Parathyroid adenoma (tissue), 2 donors: ENCODE results near the gene KIFC3.

Experiments
- H2AFZ ChIP-seq: fragments of 300-600 bp; sonication (generic); one replicate; pipeline ENCODE4 v1.7.0; 2017; ENCODE audit warnings: antibody characterized with exemption, mild to moderate bottlenecking
- H3K27ac ChIP-seq: fragments of 300-600 bp; sonication (generic); one replicate; pipeline ENCODE4 v1.7.0; 2017
- H3K27me3 ChIP-seq: fragments of 300-600 bp; sonication (generic); one replicate; pipeline ENCODE4 v1.7.0; 2017; ENCODE audit warnings: low read length; ENCODE audit not compliant: control insufficient read depth, insufficient read depth
- H3K36me3 ChIP-seq: fragments of 300-600 bp; sonication (generic); one replicate; pipeline ENCODE4 v1.7.0; 2017; ENCODE audit warnings: low read length; ENCODE audit not compliant: control insufficient read depth, insufficient read depth
- H3K4me1 ChIP-seq: fragments of 300-600 bp; sonication (generic); one replicate; pipeline ENCODE4 v1.7.0; 2017; ENCODE audit warnings: control low read depth
- H3K4me2 ChIP-seq: fragments of 300-600 bp; sonication (generic); one replicate; pipeline ENCODE4 v1.7.0; 2017; ENCODE audit warnings: low read length
- H3K4me3 ChIP-seq: fragments of 300-600 bp; sonication (generic); one replicate; pipeline ENCODE4 v1.7.0; 2017; ENCODE audit warnings: low read depth, low read length
- H3K79me2 ChIP-seq: fragments of 300-600 bp; sonication (generic); one replicate; pipeline ENCODE4 v1.7.0; 2017; ENCODE audit warnings: control low read depth
- H3K9ac ChIP-seq: fragments of 300-600 bp; sonication (generic); one replicate; pipeline ENCODE4 v1.7.0; 2017; ENCODE audit warnings: mild to moderate bottlenecking
- H3K9me3 ChIP-seq: fragments of 300-600 bp; sonication (generic); one replicate; pipeline ENCODE4 v1.7.0; 2017; ENCODE audit warnings: low read length; ENCODE audit not compliant: control insufficient read depth
- CTCF ChIP-seq: fragments of 300-600 bp; sonication (generic); IDR thresholded peaks from one replicate; pipeline ENCODE4 v1.7.0; 2017; ENCODE audit warnings: antibody characterized with exemption, mild to moderate bottlenecking
- donor health status: primary hyperparathyroidism.

The KIFC3 gene

GRCh38 chr16:57807968-57808528 lies 5.8 kb upstream of the KIFC3 start:
- H3K36me3 ChIP-seq: no peaks in the 10 kb centered on the region
- H3K9me3 ChIP-seq: no peaks in the 10 kb centered on the region
- no peak overlapping the region for H3K9ac ChIP-seq
- no peaks in the 10 kb centered on the region for H3K27me3 ChIP-seq
- H3K27ac ChIP-seq: peak overlapping the region; percentile 13
- H2AFZ ChIP-seq: peak overlapping the region; percentile 65
- TF ChIP-seq CTCF: no peak
- H3K4me3 ChIP-seq: peak overlapping the region; percentile 21
- peaks cover 17% of the 10 kb centered on the region for H3K4me1 ChIP-seq
- no peaks in the 10 kb centered on the region for H3K79me2 ChIP-seq
- H3K4me2 ChIP-seq: peak overlapping the region; percentile 25

- TF ChIP-seq CTCF: no peak
- Histone ChIP-seq H3K9ac (no peak overlapping the region), H2AFZ (no peak overlapping the region), H3K27me3 (no peaks in the 10 kb centered on the region), H3K79me2 (no peaks in the 10 kb centered on the region), H3K4me3 (peak overlapping the region; percentile 21), H3K9me3 (no peaks in the 10 kb centered on the region), H3K4me1 (peaks cover 17% of the 10 kb centered on the region), H3K27ac (no peak overlapping the region), H3K4me2 (no peak overlapping the region), H3K36me3 (no peaks in the 10 kb centered on the region)
Measured at GRCh38 chr16:57807252-57807967, 5.1 kb upstream of the KIFC3 start.

- Histone ChIP-seq H3K4me2 (no peak overlapping the region), H3K9me3 (no peaks in the 10 kb centered on the region), H3K27me3 (no peaks in the 10 kb centered on the region), H3K79me2 (no peaks in the 10 kb centered on the region), H3K9ac (no peak overlapping the region), H2AFZ (no peak overlapping the region), H3K4me3 (no peak overlapping the region), H3K36me3 (no peaks in the 10 kb centered on the region), H3K4me1 (peaks cover 11% of the 10 kb centered on the region), H3K27ac (no peak overlapping the region)
- TF ChIP-seq CTCF: no peak
Measured at GRCh38 chr16:57805176-57805575, 2.9 kb upstream of the KIFC3 start.

- peaks cover 7% of the 10 kb centered on the region for H3K4me1 ChIP-seq
- H3K27ac ChIP-seq: no peak overlapping the region
- H3K79me2 ChIP-seq: no peaks in the 10 kb centered on the region
- H3K9ac ChIP-seq: no peak overlapping the region
- no peaks in the 10 kb centered on the region for H3K9me3 ChIP-seq
- no peak overlapping the region for H2AFZ ChIP-seq
- H3K36me3 ChIP-seq: no peaks in the 10 kb centered on the region
- H3K4me2 ChIP-seq: no peak overlapping the region
- H3K4me3 ChIP-seq: no peak overlapping the region
- H3K27me3 ChIP-seq: no peaks in the 10 kb centered on the region
- no peak for TF ChIP-seq CTCF
Measured at GRCh38 chr16:57804111-57804837, 2.0 kb upstream of the KIFC3 start.
